GM12873 (cell line): ENCODE measurements around the gene WDR70.

Experiments used
- CTCF ChIP-seq: IDR thresholded peaks from 2 replicates; pipeline ENCODE4 v1.5.1; 2012; ENCODE audit warnings: low read depth, mild to moderate bottlenecking, moderate library complexity, low read length, control low read depth; ENCODE audit not compliant: insufficient read depth; ENCODE audit errors: missing control alignments

WDR70 gene

DNA sequence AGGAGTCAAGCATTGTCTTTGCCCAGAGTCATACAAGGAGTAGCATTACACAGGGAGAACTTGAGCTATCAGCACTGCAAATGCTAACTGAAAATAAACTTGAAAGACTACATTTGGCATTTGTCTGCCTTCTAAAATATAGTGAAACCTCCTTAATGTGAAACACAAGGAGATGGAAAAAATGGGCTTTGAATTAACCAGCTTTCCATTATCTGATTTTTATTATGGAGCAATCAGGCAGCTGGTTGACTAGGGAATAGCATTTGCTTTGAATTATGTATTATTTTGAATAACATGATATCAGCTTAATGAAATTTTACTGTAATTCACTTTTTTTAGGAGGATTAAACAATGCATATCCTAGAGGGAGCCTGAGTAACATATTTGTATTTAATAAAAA is 329.9 kb downstream of the WDR70 start:
- TF ChIP-seq CTCF, result no peak

GRCh38 chr5:37710965-37711364 is 331.8 kb downstream of the WDR70 start:
- no peak for TF ChIP-seq CTCF

DNA sequence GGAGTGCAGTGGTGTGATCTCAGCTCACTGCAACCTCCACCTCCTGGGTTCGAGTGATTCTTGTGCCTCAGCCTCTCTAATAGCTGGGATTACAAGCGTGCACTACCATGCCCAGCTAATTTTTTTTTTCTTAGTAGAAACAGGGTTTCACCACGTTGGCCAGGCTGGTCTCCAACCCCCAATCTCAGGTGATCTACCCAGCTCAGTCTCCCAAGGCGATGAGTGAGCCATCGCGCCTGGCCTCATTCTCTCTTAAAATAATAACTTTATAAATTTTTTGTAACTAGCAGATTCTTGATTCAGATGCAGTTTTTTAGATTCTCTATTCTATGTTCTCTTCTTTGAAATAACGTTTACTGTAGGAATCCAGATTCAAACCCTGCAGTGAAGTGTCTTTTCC is 333.6 kb downstream of the WDR70 start:
- no peak for TF ChIP-seq CTCF

- no peak for TF ChIP-seq CTCF
These were observed 335.6 kb downstream of the WDR70 start for GRCh38 chr5:37714756-37715155.

GRCh38 chr5:37715361-37715760 is 336.2 kb downstream of the WDR70 start:
- TF ChIP-seq CTCF, result no peak

DNA sequence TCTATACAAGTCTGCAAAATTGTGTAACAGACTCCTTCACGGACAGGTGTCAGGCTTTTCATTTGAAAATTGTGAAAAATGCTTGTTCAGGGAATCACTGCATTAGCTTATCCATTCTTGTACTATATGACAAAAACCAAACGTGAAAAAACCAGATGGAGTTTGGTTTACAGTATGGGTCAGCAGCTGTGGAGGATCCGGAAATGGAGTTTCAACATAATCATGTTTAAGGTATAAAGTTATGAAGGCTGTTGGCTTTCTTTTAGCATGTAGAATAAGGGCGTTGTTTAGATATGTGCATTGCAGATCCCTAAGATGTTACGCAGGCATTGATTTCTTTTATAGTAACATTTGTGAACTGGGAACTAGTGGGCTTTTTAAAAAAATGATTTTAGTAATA is 336.9 kb downstream of the WDR70 start:
- no peak for TF ChIP-seq CTCF

DNA sequence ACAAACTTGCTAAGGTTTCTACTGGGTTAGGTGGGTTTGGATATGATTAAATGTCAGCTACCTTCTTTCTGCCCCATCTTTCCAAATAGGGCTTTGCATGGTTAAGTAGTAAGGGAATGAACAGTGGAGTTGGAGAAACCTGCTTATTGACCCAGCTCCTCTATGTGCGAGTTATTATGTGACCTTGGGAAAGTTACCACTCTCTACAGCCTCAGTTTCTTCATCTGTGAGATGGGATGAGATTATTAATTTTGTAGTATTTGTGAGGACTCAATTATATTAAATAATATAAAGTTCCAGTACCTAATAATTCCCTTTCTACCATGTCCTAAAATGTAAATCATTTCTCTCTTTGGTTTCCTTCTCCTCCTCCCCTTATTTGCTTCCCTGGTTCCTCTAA is 337.3 kb downstream of the WDR70 start:
- TF ChIP-seq CTCF, result no peak

DNA sequence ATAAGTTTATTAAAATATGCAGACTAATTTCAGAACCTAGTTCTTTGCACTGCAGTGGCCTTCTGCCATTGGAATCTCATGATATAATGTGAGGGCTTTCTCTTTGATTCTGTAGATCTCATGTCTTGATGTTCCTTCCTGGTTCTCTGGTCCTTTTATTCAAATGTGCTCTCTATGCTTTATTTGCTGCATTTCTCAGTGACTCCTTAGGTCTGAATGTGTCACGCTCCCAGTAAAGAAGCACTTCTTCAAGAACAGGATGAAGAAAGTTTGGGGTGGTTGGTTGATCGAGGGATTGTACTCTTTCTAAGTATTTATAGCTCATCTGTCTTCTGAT is 338.1 kb downstream of the WDR70 start:
- TF ChIP-seq CTCF, result no peak
